ENCODE data around the gene GIPR. TPM values are rescaled to one million over a fixed set of nuclear protein-coding genes. Genes with fewer than 3 reads are reported as not detected.

GIPR gene
- total and polyA plus RNA-seq, 2 of the 13 experiments (the other 11 are each of a cell fraction or from before 2014, with no cell fraction given): 0.15 to 1.2 TPM

GRCh38 chr19:45730368-45731288 lies 62.6 kb downstream of the GIPR start, which contains the start of gene FBXO46 (continued):
- TF ChIP-seq MTF1 (CRISPR knock-in tag; IDR thresholded peaks at IDR 0.05) (no peak), JARID2 (CRISPR knock-in tag; IDR thresholded peaks at IDR 0.05; ENCODE audit: insufficient replicate concordance) (no peak), MNT (IDR thresholded peaks at IDR 0.05) (peak; percentile 18; the same call in 1 of the 2 replicates), REXO4 (CRISPR knock-in tag; IDR thresholded peaks at IDR 0.05; ENCODE audit: borderline replicate concordance) (no peak), ZBTB43 (CRISPR knock-in tag; conservative IDR thresholded peaks at IDR 0.05) (no peak), EEA1 (CRISPR knock-in tag; IDR thresholded peaks at IDR 0.05; ENCODE audit: borderline replicate concordance) (no peak), ZNF770 (CRISPR knock-in tag; IDR thresholded peaks at IDR 0.05) (peak; percentile 55; the same call in 1 of the 2 replicates), ZNF224 (CRISPR knock-in tag; IDR thresholded peaks at IDR 0.05) (no peak), MTF2 (CRISPR knock-in tag; IDR thresholded peaks at IDR 0.05; ENCODE audit: borderline replicate concordance) (no peak), NFATC3 (CRISPR knock-in tag; IDR thresholded peaks at IDR 0.05) (peak; percentile 53; the same call in 1 of the 2 replicates), ZNF24 (IDR thresholded peaks at IDR 0.05) (no peak), ZNF101 (CRISPR knock-in tag; IDR thresholded peaks at IDR 0.05; ENCODE audit: borderline replicate concordance, low read depth) (no peak), ZNF317 (CRISPR knock-in tag; IDR thresholded peaks at IDR 0.05) (peak; percentile 65), ZNF337 (CRISPR knock-in tag; IDR thresholded peaks at IDR 0.05; ENCODE audit: borderline replicate concordance, low read depth) (no peak), JUNB (CRISPR knock-in tag; IDR thresholded peaks at IDR 0.05; ENCODE audit: borderline replicate concordance) (no peak), REST (IDR thresholded peaks at IDR 0.05; ENCODE audit: borderline replicate concordance in 1 of 2, low read depth in 1 of 2, low read length in 2 of 2) (no peak), BRCA1 (CRISPR knock-in tag; IDR thresholded peaks at IDR 0.05) (no peak), ZNF235 (CRISPR knock-in tag; IDR thresholded peaks at IDR 0.05; ENCODE audit: borderline replicate concordance) (no peak), KDM4B (CRISPR knock-in tag; IDR thresholded peaks at IDR 0.05) (no peak), ZFAT (CRISPR knock-in tag; conservative IDR thresholded peaks at IDR 0.05) (no peak), ZBTB38 (CRISPR knock-in tag; IDR thresholded peaks at IDR 0.05) (no peak)
